ENCODE data around the gene DDX47. TPM values are rescaled to one million over a fixed set of nuclear protein-coding genes. Genes with fewer than 3 reads are reported as not detected.

DDX47 gene
- total and polyA plus RNA-seq, 2 of the 13 experiments (the other 11 are each of a cell fraction or from before 2014, with no cell fraction given), result 48.5 to 78.7 TPM

DNA sequence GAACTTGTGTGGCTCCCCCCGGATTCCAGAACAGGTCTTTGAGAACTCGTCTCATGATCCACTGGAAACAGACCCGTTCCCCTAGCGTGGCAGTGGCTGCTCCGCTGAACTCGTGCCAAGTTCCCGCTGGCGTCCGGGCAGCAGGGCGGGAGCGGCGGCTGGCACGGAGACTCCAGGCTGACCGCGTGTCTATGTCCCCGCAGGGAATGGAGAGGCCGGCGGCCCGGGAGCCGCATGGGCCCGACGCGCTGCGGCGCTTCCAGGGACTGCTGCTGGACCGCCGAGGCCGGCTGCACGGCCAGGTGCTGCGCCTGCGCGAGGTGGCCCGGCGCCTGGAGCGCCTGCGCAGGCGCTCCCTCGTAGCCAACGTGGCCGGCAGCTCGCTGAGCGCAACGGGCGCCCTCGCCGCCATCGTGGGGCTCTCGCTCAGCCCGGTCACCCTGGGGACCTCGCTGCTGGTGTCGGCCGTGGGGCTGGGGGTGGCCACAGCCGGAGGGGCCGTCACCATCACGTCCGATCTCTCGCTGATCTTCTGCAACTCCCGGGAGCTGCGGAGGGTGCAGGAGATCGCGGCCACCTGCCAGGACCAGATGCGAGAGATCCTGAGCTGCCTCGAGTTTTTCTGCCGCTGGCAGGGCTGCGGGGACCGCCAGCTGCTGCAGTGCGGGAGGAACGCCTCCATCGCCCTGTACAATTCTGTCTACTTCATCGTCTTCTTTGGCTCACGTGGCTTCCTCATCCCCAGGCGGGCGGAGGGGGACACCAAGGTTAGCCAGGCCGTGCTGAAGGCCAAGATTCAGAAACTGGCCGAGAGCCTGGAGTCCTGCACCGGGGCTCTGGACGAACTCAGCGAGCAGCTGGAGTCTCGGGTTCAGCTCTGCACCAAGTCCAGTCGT is 26.2 kb upstream of the DDX47 start (continued):
- TF ChIP-seq, protein P1, sequence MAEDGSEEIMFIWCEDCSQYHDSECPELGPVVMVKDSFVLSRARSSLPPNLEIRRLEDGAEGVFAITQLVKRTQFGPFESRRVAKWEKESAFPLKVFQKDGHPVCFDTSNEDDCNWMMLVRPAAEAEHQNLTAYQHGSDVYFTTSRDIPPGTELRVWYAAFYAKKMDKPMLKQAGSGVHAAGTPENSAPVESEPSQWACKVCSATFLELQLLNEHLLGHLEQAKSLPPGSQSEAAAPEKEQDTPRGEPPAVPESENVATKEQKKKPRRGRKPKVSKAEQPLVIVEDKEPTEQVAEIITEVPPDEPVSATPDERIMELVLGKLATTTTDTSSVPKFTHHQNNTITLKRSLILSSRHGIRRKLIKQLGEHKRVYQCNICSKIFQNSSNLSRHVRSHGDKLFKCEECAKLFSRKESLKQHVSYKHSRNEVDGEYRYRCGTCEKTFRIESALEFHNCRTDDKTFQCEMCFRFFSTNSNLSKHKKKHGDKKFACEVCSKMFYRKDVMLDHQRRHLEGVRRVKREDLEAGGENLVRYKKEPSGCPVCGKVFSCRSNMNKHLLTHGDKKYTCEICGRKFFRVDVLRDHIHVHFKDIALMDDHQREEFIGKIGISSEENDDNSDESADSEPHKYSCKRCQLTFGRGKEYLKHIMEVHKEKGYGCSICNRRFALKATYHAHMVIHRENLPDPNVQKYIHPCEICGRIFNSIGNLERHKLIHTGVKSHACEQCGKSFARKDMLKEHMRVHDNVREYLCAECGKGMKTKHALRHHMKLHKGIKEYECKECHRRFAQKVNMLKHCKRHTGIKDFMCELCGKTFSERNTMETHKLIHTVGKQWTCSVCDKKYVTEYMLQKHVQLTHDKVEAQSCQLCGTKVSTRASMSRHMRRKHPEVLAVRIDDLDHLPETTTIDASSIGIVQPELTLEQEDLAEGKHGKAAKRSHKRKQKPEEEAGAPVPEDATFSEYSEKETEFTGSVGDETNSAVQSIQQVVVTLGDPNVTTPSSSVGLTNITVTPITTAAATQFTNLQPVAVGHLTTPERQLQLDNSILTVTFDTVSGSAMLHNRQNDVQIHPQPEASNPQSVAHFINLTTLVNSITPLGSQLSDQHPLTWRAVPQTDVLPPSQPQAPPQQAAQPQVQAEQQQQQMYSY (CRISPR knock-in tag; IDR thresholded peaks at IDR 0.05), result peak; percentile 62; the same call in 1 of the 2 replicates
- TF ChIP-seq MED13 (CRISPR knock-in tag; IDR thresholded peaks at IDR 0.05), result no peak
- TF ChIP-seq ZNF674 (CRISPR knock-in tag; IDR thresholded peaks at IDR 0.05; ENCODE audit: low read depth), result no peak
- TF ChIP-seq ZNF543 (CRISPR knock-in tag; IDR thresholded peaks at IDR 0.05), result peak; percentile 75; the same call in 1 of the 2 replicates
- TF ChIP-seq ZNF564 (CRISPR knock-in tag; IDR thresholded peaks at IDR 0.05), result peak; percentile 65; the same call in 1 of the 2 replicates
- TF ChIP-seq, protein P2, sequence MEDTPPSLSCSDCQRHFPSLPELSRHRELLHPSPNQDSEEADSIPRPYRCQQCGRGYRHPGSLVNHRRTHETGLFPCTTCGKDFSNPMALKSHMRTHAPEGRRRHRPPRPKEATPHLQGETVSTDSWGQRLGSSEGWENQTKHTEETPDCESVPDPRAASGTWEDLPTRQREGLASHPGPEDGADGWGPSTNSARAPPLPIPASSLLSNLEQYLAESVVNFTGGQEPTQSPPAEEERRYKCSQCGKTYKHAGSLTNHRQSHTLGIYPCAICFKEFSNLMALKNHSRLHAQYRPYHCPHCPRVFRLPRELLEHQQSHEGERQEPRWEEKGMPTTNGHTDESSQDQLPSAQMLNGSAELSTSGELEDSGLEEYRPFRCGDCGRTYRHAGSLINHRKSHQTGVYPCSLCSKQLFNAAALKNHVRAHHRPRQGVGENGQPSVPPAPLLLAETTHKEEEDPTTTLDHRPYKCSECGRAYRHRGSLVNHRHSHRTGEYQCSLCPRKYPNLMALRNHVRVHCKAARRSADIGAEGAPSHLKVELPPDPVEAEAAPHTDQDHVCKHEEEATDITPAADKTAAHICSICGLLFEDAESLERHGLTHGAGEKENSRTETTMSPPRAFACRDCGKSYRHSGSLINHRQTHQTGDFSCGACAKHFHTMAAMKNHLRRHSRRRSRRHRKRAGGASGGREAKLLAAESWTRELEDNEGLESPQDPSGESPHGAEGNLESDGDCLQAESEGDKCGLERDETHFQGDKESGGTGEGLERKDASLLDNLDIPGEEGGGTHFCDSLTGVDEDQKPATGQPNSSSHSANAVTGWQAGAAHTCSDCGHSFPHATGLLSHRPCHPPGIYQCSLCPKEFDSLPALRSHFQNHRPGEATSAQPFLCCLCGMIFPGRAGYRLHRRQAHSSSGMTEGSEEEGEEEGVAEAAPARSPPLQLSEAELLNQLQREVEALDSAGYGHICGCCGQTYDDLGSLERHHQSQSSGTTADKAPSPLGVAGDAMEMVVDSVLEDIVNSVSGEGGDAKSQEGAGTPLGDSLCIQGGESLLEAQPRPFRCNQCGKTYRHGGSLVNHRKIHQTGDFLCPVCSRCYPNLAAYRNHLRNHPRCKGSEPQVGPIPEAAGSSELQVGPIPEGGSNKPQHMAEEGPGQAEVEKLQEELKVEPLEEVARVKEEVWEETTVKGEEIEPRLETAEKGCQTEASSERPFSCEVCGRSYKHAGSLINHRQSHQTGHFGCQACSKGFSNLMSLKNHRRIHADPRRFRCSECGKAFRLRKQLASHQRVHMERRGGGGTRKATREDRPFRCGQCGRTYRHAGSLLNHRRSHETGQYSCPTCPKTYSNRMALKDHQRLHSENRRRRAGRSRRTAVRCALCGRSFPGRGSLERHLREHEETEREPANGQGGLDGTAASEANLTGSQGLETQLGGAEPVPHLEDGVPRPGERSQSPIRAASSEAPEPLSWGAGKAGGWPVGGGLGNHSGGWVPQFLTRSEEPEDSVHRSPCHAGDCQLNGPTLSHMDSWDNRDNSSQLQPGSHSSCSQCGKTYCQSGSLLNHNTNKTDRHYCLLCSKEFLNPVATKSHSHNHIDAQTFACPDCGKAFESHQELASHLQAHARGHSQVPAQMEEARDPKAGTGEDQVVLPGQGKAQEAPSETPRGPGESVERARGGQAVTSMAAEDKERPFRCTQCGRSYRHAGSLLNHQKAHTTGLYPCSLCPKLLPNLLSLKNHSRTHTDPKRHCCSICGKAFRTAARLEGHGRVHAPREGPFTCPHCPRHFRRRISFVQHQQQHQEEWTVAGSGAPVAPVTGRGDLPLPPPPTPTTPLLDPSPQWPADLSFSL (CRISPR knock-in tag; IDR thresholded peaks at IDR 0.05), result no peak
- TF ChIP-seq, protein P3, sequence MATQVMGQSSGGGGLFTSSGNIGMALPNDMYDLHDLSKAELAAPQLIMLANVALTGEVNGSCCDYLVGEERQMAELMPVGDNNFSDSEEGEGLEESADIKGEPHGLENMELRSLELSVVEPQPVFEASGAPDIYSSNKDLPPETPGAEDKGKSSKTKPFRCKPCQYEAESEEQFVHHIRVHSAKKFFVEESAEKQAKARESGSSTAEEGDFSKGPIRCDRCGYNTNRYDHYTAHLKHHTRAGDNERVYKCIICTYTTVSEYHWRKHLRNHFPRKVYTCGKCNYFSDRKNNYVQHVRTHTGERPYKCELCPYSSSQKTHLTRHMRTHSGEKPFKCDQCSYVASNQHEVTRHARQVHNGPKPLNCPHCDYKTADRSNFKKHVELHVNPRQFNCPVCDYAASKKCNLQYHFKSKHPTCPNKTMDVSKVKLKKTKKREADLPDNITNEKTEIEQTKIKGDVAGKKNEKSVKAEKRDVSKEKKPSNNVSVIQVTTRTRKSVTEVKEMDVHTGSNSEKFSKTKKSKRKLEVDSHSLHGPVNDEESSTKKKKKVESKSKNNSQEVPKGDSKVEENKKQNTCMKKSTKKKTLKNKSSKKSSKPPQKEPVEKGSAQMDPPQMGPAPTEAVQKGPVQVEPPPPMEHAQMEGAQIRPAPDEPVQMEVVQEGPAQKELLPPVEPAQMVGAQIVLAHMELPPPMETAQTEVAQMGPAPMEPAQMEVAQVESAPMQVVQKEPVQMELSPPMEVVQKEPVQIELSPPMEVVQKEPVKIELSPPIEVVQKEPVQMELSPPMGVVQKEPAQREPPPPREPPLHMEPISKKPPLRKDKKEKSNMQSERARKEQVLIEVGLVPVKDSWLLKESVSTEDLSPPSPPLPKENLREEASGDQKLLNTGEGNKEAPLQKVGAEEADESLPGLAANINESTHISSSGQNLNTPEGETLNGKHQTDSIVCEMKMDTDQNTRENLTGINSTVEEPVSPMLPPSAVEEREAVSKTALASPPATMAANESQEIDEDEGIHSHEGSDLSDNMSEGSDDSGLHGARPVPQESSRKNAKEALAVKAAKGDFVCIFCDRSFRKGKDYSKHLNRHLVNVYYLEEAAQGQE (IDR thresholded peaks at IDR 0.05; ENCODE audit: borderline replicate concordance in 1 of 2, low read depth in 1 of 2, low read length in 2 of 2), result no peak
- TF ChIP-seq ZNF44 (CRISPR knock-in tag; IDR thresholded peaks at IDR 0.05), result no peak
- 0 out of 2 replicates have a peak, but pooled peaks have one; percentile 13 for TF ChIP-seq GATAD2A (CRISPR knock-in tag; IDR thresholded peaks at IDR 0.05)
- TF ChIP-seq ZBTB8A (CRISPR knock-in tag; IDR thresholded peaks at IDR 0.05; ENCODE audit: borderline replicate concordance, low read depth), result no peak
- peak; percentile 81 for TF ChIP-seq SRY (CRISPR knock-in tag; IDR thresholded peaks at IDR 0.05)
- no peak for TF ChIP-seq ELF4 (CRISPR knock-in tag; IDR thresholded peaks at IDR 0.05; ENCODE audit: borderline replicate concordance)

All from HepG2 (cell line).